ENCODE results near the gene RPN1. TPM values are rescaled to one million over a fixed set of nuclear protein-coding genes. Genes with fewer than 3 reads are reported as not detected.
"Not testable (repeated sequence)": the region's sequence is repeated elsewhere in the genome, so short reads cannot be mapped to it uniquely, and the experiment has no call there.

Gene RPN1
- total RNA-seq, result 120 TPM

DNA sequence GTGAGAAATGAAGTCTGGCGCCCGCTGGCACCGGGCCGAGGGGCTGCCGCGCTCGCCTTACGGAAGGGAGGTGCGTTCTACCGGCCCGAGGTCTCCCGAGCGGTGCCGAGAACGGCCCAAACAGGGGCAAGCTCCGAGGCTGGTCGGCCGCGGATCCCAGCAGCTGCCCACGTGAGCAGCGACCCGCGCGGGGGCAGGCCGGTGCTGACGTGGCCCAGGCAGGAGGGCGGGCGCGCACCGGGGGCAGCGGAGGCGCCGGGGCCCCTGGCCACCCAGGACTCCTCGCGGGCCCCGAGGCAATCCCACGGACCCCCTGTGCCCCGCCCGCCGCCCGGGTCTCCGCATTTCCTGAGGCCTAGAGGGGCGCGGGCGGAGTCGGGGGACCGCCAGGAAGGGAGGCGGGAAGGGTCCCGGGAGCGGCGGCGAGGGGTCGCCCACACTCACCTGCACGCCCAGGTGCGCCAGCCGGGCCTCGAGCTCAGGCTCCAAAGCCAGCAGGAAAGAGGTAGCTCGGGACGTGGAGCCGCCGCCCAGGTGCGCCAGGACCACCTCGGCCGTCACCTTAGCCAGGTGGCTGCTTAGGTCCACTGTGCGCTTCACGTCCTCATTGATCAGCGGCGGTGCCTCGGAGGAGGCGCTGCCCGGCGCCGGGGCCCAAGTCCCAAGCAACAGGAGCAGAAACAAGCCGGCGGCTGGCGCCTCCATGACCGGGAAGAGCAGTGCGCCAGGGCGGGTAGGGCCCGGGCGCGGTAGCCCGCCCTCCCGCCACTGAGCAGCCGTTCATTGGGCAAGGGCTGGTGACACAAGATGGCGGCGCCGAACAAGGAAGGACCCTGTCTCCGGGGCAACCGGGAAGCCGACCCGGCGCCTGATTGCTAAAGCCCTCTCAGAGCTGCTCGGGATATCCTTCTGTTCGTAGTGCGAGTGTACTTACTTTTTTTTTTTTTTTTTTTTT is at the start of gene RPN1:
TSS of gene RPN1 (minus strand) at position 723 of the 955 bp plus-strand sequence. CDS start at position 705, 18 bp downstream.
- peak; percentile 97 for DNase-seq (ENCODE audit: low spot score)
- peak; percentile 100 for ATAC-seq
- intact Hi-C loops (cut with DNase I), result no loop called here

DNA sequence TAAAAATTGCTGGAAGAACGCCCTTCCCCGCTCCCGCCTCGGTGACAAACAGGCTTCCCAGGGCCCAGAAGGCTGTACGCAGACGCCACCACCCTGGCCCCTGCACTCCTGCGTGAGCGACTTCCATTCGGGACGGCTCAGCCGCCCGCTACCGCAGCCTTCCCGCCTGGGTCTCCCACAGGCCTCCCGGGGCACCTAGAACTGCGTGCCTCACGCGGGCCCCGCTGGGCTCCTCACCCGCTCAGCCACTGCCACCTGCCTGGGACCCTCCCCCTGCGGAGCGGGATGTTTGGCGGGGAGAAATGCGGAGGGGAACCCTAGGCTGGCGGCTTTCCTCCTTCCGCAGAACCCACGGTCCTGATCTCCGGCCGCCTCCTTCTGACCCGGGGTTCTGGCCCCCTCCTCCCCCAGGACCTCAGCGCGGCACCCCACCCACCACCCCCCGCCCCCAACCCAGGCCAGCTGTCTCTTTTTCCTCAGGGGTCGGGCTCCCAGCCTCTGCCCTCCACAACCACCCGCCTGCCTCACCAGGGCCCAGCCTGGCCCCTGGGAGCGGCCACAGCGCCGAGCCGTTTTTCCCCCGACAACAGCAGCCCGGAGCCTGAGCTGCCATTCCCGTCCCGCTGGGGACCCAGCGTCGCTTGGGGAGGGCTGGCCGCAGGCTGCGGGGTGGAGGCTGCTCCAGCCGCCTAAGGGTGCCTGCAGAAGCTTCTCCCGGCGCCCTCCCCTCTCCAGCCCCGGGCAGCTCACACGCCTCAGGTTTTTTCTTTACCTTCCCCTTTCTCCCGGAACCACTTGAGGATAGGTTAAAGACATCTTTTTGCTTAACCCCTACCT is 47.8 kb upstream of the RPN1 start:
- peak; percentile 66 for DNase-seq (ENCODE audit: low spot score)
- peak; percentile 88 for ATAC-seq
- intact Hi-C loops (cut with DNase I), result no loop called here

DNA sequence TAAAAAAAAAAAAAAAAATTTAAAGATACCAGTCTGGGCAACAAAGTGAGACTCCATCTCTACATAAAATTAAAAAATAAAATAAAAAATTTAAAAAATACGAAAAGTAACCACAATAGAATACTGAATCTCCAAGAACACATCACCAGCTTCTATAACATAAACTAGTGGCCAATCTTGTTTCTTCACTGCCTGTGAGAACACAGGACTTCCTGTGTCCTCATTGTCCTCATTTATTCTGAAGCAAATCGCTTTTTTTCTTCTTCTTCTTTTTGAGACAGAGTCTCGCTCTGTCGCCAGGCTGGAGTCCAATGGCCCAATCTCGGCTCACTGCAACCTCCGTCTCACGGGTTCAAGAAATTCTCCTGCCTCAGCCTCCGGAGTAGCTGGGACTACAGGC is 46.7 kb upstream of the RPN1 start:
- DNase-seq (ENCODE audit: low spot score) (no peak), ATAC-seq (no peak)
- intact Hi-C loops (cut with DNase I), result no loop called here

DNA sequence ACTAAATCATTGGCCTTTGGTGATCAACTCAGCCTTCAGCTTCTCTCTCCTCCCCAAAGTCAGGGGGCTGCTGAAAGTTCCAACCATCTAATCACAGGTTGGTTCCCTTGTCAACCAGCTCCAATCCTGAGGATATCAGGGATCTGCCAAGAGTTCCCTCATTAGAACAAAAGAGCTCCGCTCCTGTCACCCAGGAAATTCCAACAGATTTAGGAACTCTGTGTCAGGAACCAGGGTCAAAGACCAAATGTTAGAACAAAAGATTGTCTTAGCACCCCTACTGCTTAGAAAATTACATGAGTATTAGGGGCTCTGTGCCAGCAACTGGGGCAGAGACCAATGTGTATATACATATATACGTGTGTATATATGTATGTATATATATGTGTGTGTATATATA is 43.1 kb upstream of the RPN1 start:
- no peak for DNase-seq (ENCODE audit: low spot score)
- intact Hi-C loops (cut with DNase I), result no loop called here
- ATAC-seq, result no peak

DNA sequence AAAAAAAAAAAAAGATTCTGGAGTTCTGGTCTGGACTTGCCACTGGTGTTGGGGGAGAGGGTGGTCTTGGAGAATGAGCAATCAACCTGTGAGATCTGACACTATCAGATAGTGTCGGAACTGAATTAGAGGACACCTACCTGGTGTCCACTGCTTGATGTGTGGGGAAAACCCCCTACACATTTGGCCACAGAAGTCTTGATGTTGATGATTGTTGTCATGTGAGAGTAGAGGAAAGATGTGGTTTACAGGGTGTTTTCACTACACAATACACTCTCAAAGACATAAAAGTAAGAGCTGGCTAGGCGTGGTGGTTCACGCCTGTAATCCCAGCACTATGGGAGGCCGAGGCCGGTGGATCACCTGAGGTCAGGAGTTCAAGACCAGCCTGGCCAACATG is 38.4 kb upstream of the RPN1 start:
- ATAC-seq, result no peak
- DNase-seq (ENCODE audit: low spot score), result no peak
- intact Hi-C loops (cut with DNase I), result no loop called here

DNA sequence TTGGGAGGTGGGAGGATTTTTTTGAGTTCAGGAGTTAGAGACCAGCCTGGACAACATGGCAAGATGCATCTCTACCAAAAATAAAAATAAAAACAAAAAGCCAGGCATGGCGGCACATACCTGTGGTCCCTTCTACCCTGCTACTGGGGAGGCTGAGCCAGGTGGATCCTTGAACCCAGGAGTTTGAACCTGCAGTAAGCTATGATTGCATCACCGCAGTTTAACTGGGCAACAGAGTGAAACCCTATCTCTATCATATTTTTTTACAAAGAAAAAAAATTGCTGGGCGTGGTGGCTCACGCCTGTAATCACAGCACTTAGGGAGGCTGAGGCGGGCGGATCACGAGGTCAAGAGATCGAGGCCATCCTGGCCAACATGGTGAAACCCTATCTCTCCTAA is 35.8 kb upstream of the RPN1 start:
- intact Hi-C loops (cut with DNase I), result no loop called here
- ATAC-seq (no peak), DNase-seq (ENCODE audit: low spot score) (no peak)

DNA sequence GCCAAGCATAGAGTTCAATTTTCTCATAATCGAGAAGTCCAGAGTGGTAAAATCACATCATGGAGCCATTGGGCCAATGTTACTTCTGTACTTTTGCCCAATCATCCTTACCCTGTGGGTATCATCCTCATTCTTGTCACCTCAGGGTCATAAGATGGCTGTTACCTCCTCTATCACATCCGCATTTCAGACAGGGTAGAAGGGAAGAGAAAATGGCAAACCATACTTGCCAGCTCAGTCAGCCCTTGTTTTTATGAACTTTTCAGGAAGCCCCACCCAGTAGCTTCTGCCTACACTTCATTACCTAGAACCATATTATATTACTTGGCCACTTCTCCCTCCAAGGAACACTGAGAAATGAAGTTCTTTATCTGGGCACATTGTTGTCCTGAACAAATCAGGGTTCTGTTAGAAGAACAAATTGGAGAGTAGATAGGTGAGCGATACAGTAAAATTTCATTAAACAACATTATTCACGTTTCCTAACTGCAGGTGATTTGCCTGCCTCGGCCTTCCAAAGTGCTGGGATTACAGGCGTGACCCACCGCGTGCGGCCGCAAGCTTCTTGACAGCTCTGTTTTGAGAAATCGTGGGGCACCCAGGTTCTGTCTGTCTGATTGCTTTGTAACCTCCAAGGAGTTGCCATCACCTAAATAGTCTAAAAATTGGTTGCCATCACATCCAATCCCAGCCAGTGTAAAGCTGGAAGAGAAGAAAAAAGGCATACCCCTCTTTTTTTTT is 34.5 kb upstream of the RPN1 start:
- DNase-seq (ENCODE audit: low spot score), result no peak
- no peak for ATAC-seq
- intact Hi-C loops (cut with DNase I), result no loop called here

DNA sequence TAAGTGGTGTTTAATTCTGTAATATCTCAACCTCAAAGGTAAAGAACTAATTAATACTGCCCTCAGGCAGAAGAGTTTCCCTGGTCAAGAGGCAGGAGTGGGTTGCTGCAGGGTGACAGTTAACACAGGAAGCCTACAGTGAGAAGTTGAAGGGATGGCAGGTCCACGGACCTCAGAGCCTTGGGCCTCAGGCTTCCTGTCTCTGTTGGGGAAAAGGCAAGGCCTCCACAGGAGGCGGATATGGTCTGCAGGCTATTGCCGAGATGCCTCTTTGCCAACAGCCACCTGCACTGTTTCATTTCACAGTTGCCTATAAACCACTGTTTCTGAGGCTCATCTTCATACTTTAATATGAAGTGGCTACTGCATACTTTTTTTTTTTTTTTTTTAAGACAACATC is 33.3 kb upstream of the RPN1 start:
- intact Hi-C loops (cut with DNase I), result no loop called here
- no peak for DNase-seq (ENCODE audit: low spot score)
- ATAC-seq, result no peak

DNA sequence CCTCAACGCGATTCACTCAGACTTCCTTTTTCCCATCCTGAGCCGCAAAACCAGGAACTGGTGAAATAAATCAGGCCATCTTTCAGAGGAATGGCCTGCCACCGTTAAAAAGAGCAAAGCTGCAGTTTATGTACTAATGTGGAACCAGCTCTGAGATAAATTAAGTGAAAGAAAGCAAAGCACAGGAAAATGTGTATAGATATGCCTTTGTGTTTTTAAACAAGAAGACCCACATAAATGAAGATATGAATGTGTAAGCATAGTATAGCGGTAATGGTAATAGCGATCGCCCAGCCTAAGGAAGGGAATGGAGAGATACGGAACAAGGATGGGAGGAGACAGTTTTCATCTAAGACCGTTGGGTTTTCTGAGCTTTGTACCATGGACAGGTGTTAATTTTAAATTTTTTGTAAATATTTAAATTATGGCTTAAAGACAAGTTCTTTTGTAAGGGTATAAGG is 30.8 kb upstream of the RPN1 start:
- intact Hi-C loops (cut with DNase I), result no loop called here
- no peak for ATAC-seq
- DNase-seq (ENCODE audit: low spot score), result no peak

DNA sequence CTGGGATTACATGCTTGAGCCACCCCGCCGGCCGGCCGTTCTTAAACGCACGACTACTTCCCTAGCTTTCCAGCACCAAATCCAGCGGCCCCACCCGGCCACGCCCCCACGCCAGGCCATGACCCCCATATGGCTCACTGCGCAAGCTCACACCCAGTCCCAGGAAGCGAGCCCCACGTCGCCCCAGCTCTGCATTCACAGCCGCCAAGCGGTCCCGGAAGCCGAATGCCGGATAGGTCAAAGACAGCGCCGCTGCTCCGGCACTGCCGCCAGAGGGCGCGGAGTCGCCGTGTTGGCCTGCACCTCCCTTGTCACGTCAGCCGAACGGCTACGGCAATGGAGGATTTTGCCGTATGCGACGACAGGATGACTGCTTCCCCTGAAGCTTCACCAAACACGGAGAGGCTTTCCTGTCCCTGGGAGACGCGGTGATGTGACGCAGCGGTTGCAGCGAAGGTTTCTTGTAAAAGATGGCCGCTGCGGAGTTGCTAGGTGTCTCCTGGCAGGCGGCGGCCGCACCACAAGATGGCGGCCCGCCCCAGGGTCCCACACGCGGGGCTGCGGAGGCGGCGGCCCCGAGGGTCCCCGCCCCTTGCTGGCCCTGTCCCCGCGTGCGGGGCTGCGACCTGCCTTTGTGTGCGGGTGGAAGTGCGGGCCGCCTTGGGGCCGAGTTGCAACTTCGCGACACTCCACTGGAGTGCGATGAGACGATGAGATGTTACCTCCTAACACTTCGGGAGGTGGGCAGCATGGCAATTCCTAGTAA is 30.2 kb upstream of the RPN1 start:
- DNase-seq (ENCODE audit: low spot score), result peak; percentile 100
- peak; percentile 100 for ATAC-seq
- intact Hi-C loops (cut with DNase I), result no loop called here

DNA sequence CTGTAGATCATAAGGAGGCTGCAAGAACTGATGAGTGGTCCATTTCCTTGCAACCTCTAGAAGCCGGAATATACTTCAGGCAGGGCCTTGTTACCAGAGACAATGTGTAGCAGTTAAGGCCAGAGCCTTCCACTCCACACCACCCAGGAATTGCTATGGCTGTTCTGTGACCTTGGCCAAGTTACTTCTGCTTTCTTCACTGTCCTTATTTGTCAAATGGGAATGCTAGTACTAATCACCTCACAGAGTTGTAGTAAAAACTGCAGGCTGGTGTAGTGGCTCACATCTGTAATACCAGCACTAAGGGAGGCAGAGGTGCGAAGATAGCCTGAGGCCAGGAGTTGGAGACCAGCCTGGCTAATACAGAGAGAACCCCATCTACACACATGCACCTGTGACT is 28.7 kb upstream of the RPN1 start:
- ATAC-seq (no peak), DNase-seq (ENCODE audit: low spot score) (no peak)
- intact Hi-C loops (cut with DNase I), result no loop called here

DNA sequence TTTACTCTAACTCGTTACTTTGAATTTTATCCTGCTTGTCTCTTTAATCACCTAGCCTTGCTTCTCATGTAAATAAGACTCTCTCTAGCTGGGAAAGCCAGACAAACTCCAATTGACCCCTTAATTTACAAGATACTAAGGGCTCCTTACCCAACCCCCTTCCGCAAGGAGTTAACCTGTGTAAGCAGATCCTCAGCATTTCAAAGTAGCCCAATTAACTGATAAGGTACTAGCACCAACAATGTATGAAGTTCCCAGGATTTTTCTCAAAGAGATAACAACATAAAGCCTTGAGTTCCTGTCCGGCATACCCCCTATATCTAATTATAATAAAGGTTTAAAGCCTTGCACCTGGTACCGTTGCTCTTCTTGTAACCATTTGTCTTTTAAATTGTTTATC is 25.2 kb upstream of the RPN1 start:
- intact Hi-C loops (cut with DNase I); ATAC-seq; DNase-seq (ENCODE audit: low spot score): not testable (repeated sequence)

DNA sequence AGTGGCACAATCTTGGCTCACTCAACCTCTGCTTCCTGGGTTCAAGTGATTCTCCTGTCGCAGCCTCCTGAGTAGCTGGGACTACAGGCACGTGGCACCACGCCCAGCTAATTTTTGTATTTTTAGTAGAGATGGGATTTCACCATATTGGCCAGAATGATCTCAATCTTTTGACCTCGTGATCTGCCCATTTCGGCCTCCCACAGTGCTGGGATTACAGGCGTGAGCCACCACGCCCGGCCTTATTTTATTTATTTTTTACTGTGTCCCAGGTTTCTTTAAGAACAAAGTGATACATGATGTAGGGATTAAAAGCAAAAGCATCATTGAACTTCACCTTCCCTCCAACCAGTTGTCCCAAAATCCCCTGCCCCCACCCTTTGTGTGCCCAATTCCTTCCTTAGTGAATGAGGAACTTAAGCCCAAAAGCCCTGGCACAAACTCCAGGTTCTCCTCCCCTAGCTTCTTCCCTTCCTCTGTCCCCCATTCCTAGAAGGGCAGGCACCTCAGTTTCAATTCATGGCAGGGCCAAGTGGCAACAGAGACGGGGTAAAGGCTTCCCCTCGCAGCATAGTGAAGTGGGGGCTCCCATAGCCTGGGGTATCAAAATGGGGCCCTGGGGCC is 23.7 kb upstream of the RPN1 start:
- ATAC-seq, result no peak
- no peak for DNase-seq (ENCODE audit: low spot score)
- intact Hi-C loops (cut with DNase I), result no loop called here

DNA sequence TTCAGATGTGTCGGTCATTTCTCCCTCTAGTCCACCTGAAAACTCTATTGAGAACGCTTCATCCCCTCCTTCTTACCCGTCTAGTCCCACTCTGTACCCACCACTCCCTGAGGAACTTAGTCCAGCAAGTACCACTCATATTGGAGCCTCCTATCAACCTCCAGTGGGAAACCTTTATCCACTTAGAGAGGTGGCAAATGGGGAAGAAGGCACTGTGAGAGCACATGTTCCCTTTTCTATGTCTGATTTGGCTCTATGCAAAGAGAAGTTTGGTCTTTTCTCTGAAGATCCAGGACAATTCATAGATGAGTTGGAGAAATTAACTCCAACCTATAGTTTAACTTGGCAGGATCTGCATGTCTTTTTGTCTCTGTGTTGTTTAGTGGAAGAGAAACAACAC is 17.0 kb upstream of the RPN1 start:
- ATAC-seq (no peak), DNase-seq (ENCODE audit: low spot score) (no peak)
- intact Hi-C loops (cut with DNase I), result no loop called here

DNA sequence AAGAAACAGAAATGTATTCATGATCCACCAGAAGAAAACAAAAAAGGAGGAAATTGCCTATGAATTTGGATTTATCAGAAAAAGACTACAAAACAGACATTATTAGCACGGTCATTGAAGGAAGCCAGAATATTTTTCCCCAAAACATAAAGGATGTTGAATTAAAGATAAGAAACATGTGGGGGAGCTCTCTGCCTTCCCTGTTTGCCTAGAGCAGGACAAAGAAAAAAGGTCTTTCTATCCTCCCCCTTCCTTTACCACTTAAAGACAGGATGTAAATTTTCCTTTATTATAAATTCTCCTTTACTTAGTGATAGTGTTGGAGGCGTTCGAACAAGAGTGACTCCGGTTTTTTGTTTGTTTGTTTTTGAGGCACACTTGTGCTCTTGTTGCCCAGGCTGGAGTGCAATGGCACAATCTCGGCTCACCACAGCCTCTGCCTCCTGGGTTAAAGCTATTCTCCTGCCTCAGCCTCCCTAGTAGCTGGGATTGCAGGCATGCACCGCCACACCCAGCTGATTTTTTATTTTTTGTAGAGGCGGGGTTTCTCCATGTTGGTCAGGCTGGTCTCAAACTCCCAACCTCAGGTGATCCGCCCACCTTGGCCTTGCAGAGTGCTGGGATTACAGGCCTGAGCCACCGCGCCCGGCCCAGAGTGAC is 14.9 kb upstream of the RPN1 start:
- intact Hi-C loops (cut with DNase I), result no loop called here
- DNase-seq (ENCODE audit: low spot score) (no peak), ATAC-seq (no peak)

DNA sequence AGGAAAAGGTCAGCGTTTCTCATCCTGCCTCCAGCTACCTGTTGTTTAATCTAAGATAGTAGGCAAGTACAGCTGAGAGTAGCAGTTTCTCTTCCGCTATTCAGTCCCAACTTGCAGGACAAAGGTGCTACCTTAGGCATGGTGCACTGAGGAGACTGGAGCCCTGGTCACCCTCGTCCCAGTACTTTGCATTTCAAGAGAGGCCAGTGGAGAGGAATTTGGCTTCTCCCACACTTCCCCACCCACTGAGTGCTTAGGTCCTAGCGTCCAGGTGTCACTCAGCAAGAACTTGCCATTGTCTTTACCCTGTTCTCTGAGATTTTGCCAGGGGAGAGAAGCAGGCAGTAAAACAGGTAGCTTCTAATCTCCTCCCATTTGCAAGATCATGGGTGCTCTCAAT is 12.5 kb upstream of the RPN1 start:
- ATAC-seq (no peak), DNase-seq (ENCODE audit: low spot score) (no peak)
- intact Hi-C loops (cut with DNase I), result no loop called here

DNA sequence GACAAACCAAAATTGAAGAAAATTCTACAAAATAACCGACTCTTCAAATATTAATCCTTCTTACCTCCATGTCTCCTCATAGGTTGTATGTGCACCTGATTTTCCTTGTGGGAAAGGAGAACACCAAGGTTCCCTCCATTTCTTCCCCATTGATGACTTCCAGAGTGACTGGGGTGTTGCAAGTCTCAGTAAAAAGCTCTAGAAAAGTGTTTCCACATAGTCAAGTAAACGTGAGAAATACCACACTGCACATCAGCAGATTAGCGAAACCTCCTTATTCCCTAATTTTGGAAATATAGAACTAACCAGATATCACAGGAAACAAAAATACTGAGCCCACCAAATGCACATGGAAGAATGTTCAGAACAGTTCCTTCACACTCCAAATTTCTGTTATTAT is 4.9 kb upstream of the RPN1 start:
- DNase-seq (ENCODE audit: low spot score), result no peak
- no peak for ATAC-seq
- intact Hi-C loops (cut with DNase I), result no loop called here

Data from sciatic nerve (tissue), 2 donors.